IMR-90 (cell line): ENCODE measurements around the gene PPIA. TPM values are rescaled to one million over a fixed set of nuclear protein-coding genes. Genes with fewer than 3 reads are reported as not detected.

Experiments used
- FOS ChIP-seq: fragments of 150-350 bp; IDR thresholded peaks from 2 replicates; pipeline ENCODE4 v1.6.1; 2016; ENCODE audit warnings: low read depth, low read length
- NFE2L2 ChIP-seq: fragments of 150-350 bp; IDR thresholded peaks from 2 replicates; pipeline ENCODE4 v1.6.1; 2016; ENCODE audit warnings: low read depth, mild to moderate bottlenecking, low read length
- polyA plus RNA-seq, 3 experiments: library from polyadenylated mRNA; depleted of rRNA; stranded (reverse); fragments of >200 nt; gene quantifications; 2 replicates each; pipeline ENCODE4 v1.2.3, GENCODE V29; 2012; ENCODE audit warnings: low replicate concordance in 1 of 3
- total RNA-seq: library from RNA; depleted of rRNA; stranded (reverse); fragments of >200 nt; gene quantifications from 2 replicates; pipeline ENCODE4 v1.2.3, GENCODE V29; 2012
- TF ChIP-seq, protein P1 (sequence below): conservative IDR thresholded peaks from 2 replicates; pipeline ENCODE4 v1.5.1; 2012; ENCODE audit warnings: mild to moderate bottlenecking, low read depth, low read length, improper control_type of control experiment
- TF ChIP-seq, protein P2 (sequence below): fragments of 150-350 bp; IDR thresholded peaks from 2 replicates; pipeline ENCODE4 v1.6.1; 2016; ENCODE audit warnings: low read depth, mild to moderate bottlenecking, low read length, moderate library complexity, borderline replicate concordance

PPIA gene
- total and polyA plus RNA-seq, 2 of the 4 experiments (the other 2 are of a cell fraction), result 3,396 to 4,883 TPM

DNA sequence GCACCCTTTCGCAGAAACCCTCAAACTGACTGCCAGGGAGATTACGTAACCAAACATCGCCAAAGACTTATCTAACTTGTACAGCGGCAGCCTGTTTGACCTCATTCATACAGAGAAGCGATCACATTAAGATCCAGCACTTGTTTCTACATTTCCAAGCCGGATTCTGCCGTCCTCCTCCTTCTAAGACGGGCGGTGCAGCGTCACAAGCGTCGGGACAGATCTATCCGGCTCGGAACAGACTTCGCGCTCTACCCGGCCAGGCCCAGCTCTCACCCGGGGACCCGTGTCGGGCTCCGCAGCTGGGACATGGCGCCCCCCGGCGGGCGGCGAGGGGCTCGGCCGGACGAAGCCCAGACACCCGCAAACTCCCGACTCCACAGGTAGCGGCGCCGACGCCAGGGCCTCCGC lies 51.0 kb downstream of the PPIA start (continued):
- TF ChIP-seq, protein P1, sequence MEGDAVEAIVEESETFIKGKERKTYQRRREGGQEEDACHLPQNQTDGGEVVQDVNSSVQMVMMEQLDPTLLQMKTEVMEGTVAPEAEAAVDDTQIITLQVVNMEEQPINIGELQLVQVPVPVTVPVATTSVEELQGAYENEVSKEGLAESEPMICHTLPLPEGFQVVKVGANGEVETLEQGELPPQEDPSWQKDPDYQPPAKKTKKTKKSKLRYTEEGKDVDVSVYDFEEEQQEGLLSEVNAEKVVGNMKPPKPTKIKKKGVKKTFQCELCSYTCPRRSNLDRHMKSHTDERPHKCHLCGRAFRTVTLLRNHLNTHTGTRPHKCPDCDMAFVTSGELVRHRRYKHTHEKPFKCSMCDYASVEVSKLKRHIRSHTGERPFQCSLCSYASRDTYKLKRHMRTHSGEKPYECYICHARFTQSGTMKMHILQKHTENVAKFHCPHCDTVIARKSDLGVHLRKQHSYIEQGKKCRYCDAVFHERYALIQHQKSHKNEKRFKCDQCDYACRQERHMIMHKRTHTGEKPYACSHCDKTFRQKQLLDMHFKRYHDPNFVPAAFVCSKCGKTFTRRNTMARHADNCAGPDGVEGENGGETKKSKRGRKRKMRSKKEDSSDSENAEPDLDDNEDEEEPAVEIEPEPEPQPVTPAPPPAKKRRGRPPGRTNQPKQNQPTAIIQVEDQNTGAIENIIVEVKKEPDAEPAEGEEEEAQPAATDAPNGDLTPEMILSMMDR, result peak; percentile 87
- TF ChIP-seq FOS, result no peak
- TF ChIP-seq, protein P2, sequence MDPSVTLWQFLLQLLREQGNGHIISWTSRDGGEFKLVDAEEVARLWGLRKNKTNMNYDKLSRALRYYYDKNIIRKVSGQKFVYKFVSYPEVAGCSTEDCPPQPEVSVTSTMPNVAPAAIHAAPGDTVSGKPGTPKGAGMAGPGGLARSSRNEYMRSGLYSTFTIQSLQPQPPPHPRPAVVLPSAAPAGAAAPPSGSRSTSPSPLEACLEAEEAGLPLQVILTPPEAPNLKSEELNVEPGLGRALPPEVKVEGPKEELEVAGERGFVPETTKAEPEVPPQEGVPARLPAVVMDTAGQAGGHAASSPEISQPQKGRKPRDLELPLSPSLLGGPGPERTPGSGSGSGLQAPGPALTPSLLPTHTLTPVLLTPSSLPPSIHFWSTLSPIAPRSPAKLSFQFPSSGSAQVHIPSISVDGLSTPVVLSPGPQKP, result no peak
- TF ChIP-seq NFE2L2, result no peak
